ENCODE data around the gene RMND5B.
"Not testable (repeated sequence)": the region's sequence is repeated elsewhere in the genome, so short reads cannot be mapped to it uniquely, and the experiment has no call there.

The RMND5B gene

GRCh38 chr5:178085316-178085715, 45.5 kb upstream of the RMND5B start:
- H3K4me3 ChIP-seq (ENCODE audit: low read length): no peak overlapping the region

GRCh38 chr5:178086266-178086665, 44.5 kb upstream of the RMND5B start:
- H2AFZ ChIP-seq (ENCODE audit: low read length): no peak overlapping the region
- no peaks in the 10 kb centered on the region for H3K79me2 ChIP-seq (ENCODE audit: low read length)
- H3F3A ChIP-seq (ENCODE audit: insufficient read depth, low read length): no peaks in the 10 kb centered on the region
- H3K4me1 ChIP-seq (ENCODE audit: low read length): no peaks in the 10 kb centered on the region
- no peak for TF ChIP-seq CTCF (IDR thresholded peaks at IDR 0.05; ENCODE audit: low read length)
- TF ChIP-seq EZH2phosphoT487 (IDR thresholded peaks at IDR 0.05; ENCODE audit: low read length): no peak
- no peak for TF ChIP-seq EZH2 (optimal IDR thresholded peaks at IDR 0.05; ENCODE audit: low read depth, low read length)
- peaks cover 26% of the 10 kb centered on the region for H3K27me3 ChIP-seq (replicated peaks; ENCODE audit: insufficient read depth, low read length)
- no peak overlapping the region for H3K27ac ChIP-seq (ENCODE audit: low read length)
- no peak overlapping the region for H3K4me2 ChIP-seq (ENCODE audit: low read depth, low read length)
- H3K9me3 ChIP-seq (replicated peaks; ENCODE audit: insufficient read depth, low read length): no peaks in the 10 kb centered on the region
- no peak overlapping the region for H3K4me3 ChIP-seq (ENCODE audit: low read length)
- H4K20me1 ChIP-seq (ENCODE audit: insufficient read depth, low read length): no peaks in the 10 kb centered on the region
- no peaks in the 10 kb centered on the region for H3K9me2 ChIP-seq (replicated peaks; ENCODE audit: insufficient read depth, low read length)
- no peak for DNase-seq
- H3K9ac ChIP-seq (ENCODE audit: low read length): no peak overlapping the region
- no peaks in the 10 kb centered on the region for H3K36me3 ChIP-seq (replicated peaks; ENCODE audit: insufficient read depth, low read length)

More at GRCh38 chr5:178085316-178085715, 45.5 kb upstream of the RMND5B start:
- no peaks in the 10 kb centered on the region for H3K36me3 ChIP-seq (replicated peaks; ENCODE audit: insufficient read depth, low read length)
- no peak overlapping the region for H3K27ac ChIP-seq (ENCODE audit: low read length)
- H3K79me2 ChIP-seq (ENCODE audit: low read length): no peaks in the 10 kb centered on the region
- H3K27me3 ChIP-seq (replicated peaks; ENCODE audit: insufficient read depth, low read length): peaks cover 23% of the 10 kb centered on the region
- TF ChIP-seq CTCF (IDR thresholded peaks at IDR 0.05; ENCODE audit: low read length): no peak
- TF ChIP-seq EZH2 (optimal IDR thresholded peaks at IDR 0.05; ENCODE audit: low read depth, low read length): no peak
- TF ChIP-seq EZH2phosphoT487 (IDR thresholded peaks at IDR 0.05; ENCODE audit: low read length): no peak
- no peaks in the 10 kb centered on the region for H4K20me1 ChIP-seq (ENCODE audit: insufficient read depth, low read length)
- H3K9ac ChIP-seq (ENCODE audit: low read length): no peak overlapping the region
- H2AFZ ChIP-seq (ENCODE audit: low read length): no peak overlapping the region
- DNase-seq: no peak
- H3K4me1 ChIP-seq (ENCODE audit: low read length): no peaks in the 10 kb centered on the region
- H3K4me2 ChIP-seq (ENCODE audit: low read depth, low read length): no peak overlapping the region
- H3K9me2 ChIP-seq (replicated peaks; ENCODE audit: insufficient read depth, low read length): no peaks in the 10 kb centered on the region
- no peaks in the 10 kb centered on the region for H3F3A ChIP-seq (ENCODE audit: insufficient read depth, low read length)
- no peaks in the 10 kb centered on the region for H3K9me3 ChIP-seq (replicated peaks; ENCODE audit: insufficient read depth, low read length)

- H3K79me2 ChIP-seq (ENCODE audit: low read length); H4K20me1 ChIP-seq (ENCODE audit: insufficient read depth, low read length); H3K27ac ChIP-seq (ENCODE audit: low read length); H3K36me3 ChIP-seq (replicated peaks; ENCODE audit: insufficient read depth, low read length); H3K9me2 ChIP-seq (replicated peaks; ENCODE audit: insufficient read depth, low read length); H3K4me1 ChIP-seq (ENCODE audit: low read length); H3K4me2 ChIP-seq (ENCODE audit: low read depth, low read length); H3F3A ChIP-seq (ENCODE audit: insufficient read depth, low read length); H2AFZ ChIP-seq (ENCODE audit: low read length); H3K4me3 ChIP-seq (ENCODE audit: low read length); DNase-seq; H3K9me3 ChIP-seq (replicated peaks; ENCODE audit: insufficient read depth, low read length); H3K9ac ChIP-seq (ENCODE audit: low read length): not testable (repeated sequence)
- peaks cover 30% of the 10 kb centered on the region for H3K27me3 ChIP-seq (replicated peaks; ENCODE audit: insufficient read depth, low read length)
Observed at GRCh38 chr5:178087199-178087598, 43.6 kb upstream of the RMND5B start.

- H3K9me3 ChIP-seq (replicated peaks; ENCODE audit: insufficient read depth, low read length): no peaks in the 10 kb centered on the region
- no peaks in the 10 kb centered on the region for H3K36me3 ChIP-seq (replicated peaks; ENCODE audit: insufficient read depth, low read length)
- H3K4me2 ChIP-seq (ENCODE audit: low read depth, low read length): no peak overlapping the region
- no peak for DNase-seq
- H3K27ac ChIP-seq (ENCODE audit: low read length): no peak overlapping the region
- TF ChIP-seq CTCF (IDR thresholded peaks at IDR 0.05; ENCODE audit: low read length): no peak
- H3K9ac ChIP-seq (ENCODE audit: low read length): no peak overlapping the region
- H2AFZ ChIP-seq (ENCODE audit: low read length): no peak overlapping the region
- no peaks in the 10 kb centered on the region for H3F3A ChIP-seq (ENCODE audit: insufficient read depth, low read length)
- no peak overlapping the region for H3K4me3 ChIP-seq (ENCODE audit: low read length)
- peaks cover 20% of the 10 kb centered on the region; the same call in 1 of the 2 replicates for H3K27me3 ChIP-seq (replicated peaks; ENCODE audit: insufficient read depth, low read length)
- H3K9me2 ChIP-seq (replicated peaks; ENCODE audit: insufficient read depth, low read length): no peaks in the 10 kb centered on the region
- no peaks in the 10 kb centered on the region for H3K4me1 ChIP-seq (ENCODE audit: low read length)
- no peaks in the 10 kb centered on the region for H4K20me1 ChIP-seq (ENCODE audit: insufficient read depth, low read length)
- H3K79me2 ChIP-seq (ENCODE audit: low read length): no peaks in the 10 kb centered on the region
Observed at GRCh38 chr5:178090856-178091255, 40.0 kb upstream of the RMND5B start.
